Measurements from ENCODE around the gene POLR2F. TPM values are rescaled to one million over a fixed set of nuclear protein-coding genes. Genes with fewer than 3 reads are reported as not detected.

POLR2F gene
- polyA plus RNA-seq, 1 experiment = 87.4 TPM

GRCh38 chr22:37925330-37925729 lies 28.2 kb upstream of the POLR2F start:
- no peak overlapping the region for H3K4me3 ChIP-seq (ENCODE audit: low read depth, low read length)
- H3K27me3 ChIP-seq (ENCODE audit: control insufficient read depth, insufficient read depth, low read length) = no peaks in the 10 kb centered on the region
- DNase-seq (ENCODE audit: low read depth, low spot score) = no peak
- H3K9me3 ChIP-seq (ENCODE audit: control insufficient read depth, insufficient read depth, low read length) = no peaks in the 10 kb centered on the region
- ChIA-PET POLR2A (interaction anchor here (1.0 kb wide), 1 partner anchor 9 kb away, joined by 3 read pairs; no protein-coding TSS in a partner anchor), CTCF (no interaction called here)
- TF ChIP-seq CTCF (IDR thresholded peaks at IDR 0.05; ENCODE audit: low read depth, low read length) = no peak
- H3K27ac ChIP-seq (ENCODE audit: low read depth, low read length) = no peak overlapping the region

- Histone ChIP-seq H3K9me3 (ENCODE audit: control insufficient read depth, insufficient read depth, low read length) (no peaks in the 10 kb centered on the region), H3K27ac (ENCODE audit: low read depth, low read length) (no peak overlapping the region), H3K4me3 (ENCODE audit: low read depth, low read length) (no peak overlapping the region), H3K27me3 (ENCODE audit: control insufficient read depth, insufficient read depth, low read length) (no peaks in the 10 kb centered on the region)
- POLR2A ChIA-PET = interaction anchor here (1.0 kb wide), 1 partner anchor 9 kb away, joined by 3 read pairs; no protein-coding TSS in a partner anchor
- CTCF ChIA-PET = no interaction called here
- no peak for TF ChIP-seq CTCF (IDR thresholded peaks at IDR 0.05; ENCODE audit: low read depth, low read length)
- no peak for DNase-seq (ENCODE audit: low read depth, low spot score)
Observed at GRCh38 chr22:37925767-37926166, 27.7 kb upstream of the POLR2F start.

- no peak overlapping the region for H3K27ac ChIP-seq (ENCODE audit: low read depth, low read length)
- CTCF ChIA-PET = no interaction called here
- H3K4me3 ChIP-seq (ENCODE audit: low read depth, low read length) = no peak overlapping the region
- H3K9me3 ChIP-seq (ENCODE audit: control insufficient read depth, insufficient read depth, low read length) = no peaks in the 10 kb centered on the region
- POLR2A ChIA-PET = interaction anchor here (0.6 kb wide), 1 partner anchor 384 kb away, joined by 3 read pairs; no protein-coding TSS in a partner anchor
- no peak for DNase-seq (ENCODE audit: low read depth, low spot score)
- no peaks in the 10 kb centered on the region for H3K27me3 ChIP-seq (ENCODE audit: control insufficient read depth, insufficient read depth, low read length)
- no peak for TF ChIP-seq CTCF (IDR thresholded peaks at IDR 0.05; ENCODE audit: low read depth, low read length)
Observed at GRCh38 chr22:37926358-37926757, 27.1 kb upstream of the POLR2F start.

GRCh38 chr22:37926771-37927636 lies 26.5 kb upstream of the POLR2F start:
- no peak overlapping the region for H3K4me3 ChIP-seq (ENCODE audit: low read depth, low read length)
- H3K27me3 ChIP-seq (ENCODE audit: control insufficient read depth, insufficient read depth, low read length) = no peaks in the 10 kb centered on the region
- ChIA-PET CTCF (interaction anchor here (0.6 kb wide), 1 partner anchor 24 kb away, joined by 6 read pairs; no protein-coding TSS in a partner anchor), POLR2A (interaction anchor here (0.6 kb wide), 1 partner anchor 385 kb away, joined by 3 read pairs; no protein-coding TSS in a partner anchor)
- no peak for TF ChIP-seq CTCF (IDR thresholded peaks at IDR 0.05; ENCODE audit: low read depth, low read length)
- no peak for DNase-seq (ENCODE audit: low read depth, low spot score)
- H3K9me3 ChIP-seq (ENCODE audit: control insufficient read depth, insufficient read depth, low read length) = no peaks in the 10 kb centered on the region
- no peak overlapping the region for H3K27ac ChIP-seq (ENCODE audit: low read depth, low read length)

- H3K4me3 ChIP-seq (ENCODE audit: low read depth, low read length) = no peak overlapping the region
- H3K27me3 ChIP-seq (ENCODE audit: control insufficient read depth, insufficient read depth, low read length) = no peaks in the 10 kb centered on the region
- DNase-seq (ENCODE audit: low read depth, low spot score) = no peak
- ChIA-PET POLR2A (no interaction called here), CTCF (no interaction called here)
- H3K27ac ChIP-seq (ENCODE audit: low read depth, low read length) = no peak overlapping the region
- no peaks in the 10 kb centered on the region; the same call in 1 of the 2 replicates for H3K9me3 ChIP-seq (ENCODE audit: control insufficient read depth, insufficient read depth, low read length)
- no peak for TF ChIP-seq CTCF (IDR thresholded peaks at IDR 0.05; ENCODE audit: low read depth, low read length)
Observed at GRCh38 chr22:37927637-37927936, 25.9 kb upstream of the POLR2F start.
